IMR-90 (cell line): ENCODE measurements around the gene PCYOX1L. TPM values are rescaled to one million over a fixed set of nuclear protein-coding genes. Genes with fewer than 3 reads are reported as not detected.

Experiments
- ATAC-seq: fragments of 200-7000 bp; cut with Tn5 transposase; 2 replicates; pipeline ENCODE4 v1.9.1; 2020; ENCODE audit warnings: low read depth, mild to moderate bottlenecking, moderate library complexity
- BruUV-seq: library from RNA; stranded (reverse); fragments of 400-500 nt; replicated peaks from 2 replicates; lab custom pipeline; 2021; lab: Mats Ljungman, UMichigan
- CTCF ChIA-PET: fragments of 300-600 bp; formaldehyde crosslinking; extraction: SDS; loops from one replicate; lab custom pipeline; 2021; ENCODE audit warnings: antibody characterized with exemption; lab: Yijun Ruan, JAX
- POLR2A ChIA-PET: fragments of 300-600 bp; sonication (Branson Sonifier 250); formaldehyde crosslinking; loops from one replicate; lab custom pipeline; 2022; ENCODE audit warnings: antibody characterized with exemption; ENCODE audit not compliant: unreplicated experiment; lab: Charles Lee
- DNase-seq: peaks from one replicate; pipeline ENCODE4 v3.0.0; 2013
- H2AFZ ChIP-seq: replicated peaks from 2 replicates; pipeline ENCODE3; 2013; ENCODE audit warnings: low read length, mild to moderate bottlenecking; ENCODE audit not compliant: poor library complexity
- H2AK5ac ChIP-seq: 2 replicates; pipeline ENCODE4 v1.6.1; 2013; ENCODE audit warnings: low read depth, low read length, inconsistent platforms
- H2AK9ac ChIP-seq: replicated peaks from 2 replicates; pipeline ENCODE3; 2013; ENCODE audit warnings: mild to moderate bottlenecking, low read depth, low read length, moderate library complexity; ENCODE audit not compliant: poor library complexity
- H2BK120ac ChIP-seq: 2 replicates; pipeline ENCODE4 v1.6.1; 2013; ENCODE audit warnings: low read depth, low read length, inconsistent platforms
- H2BK15ac ChIP-seq: 3 replicates; pipeline ENCODE4 v1.6.1; 2013; ENCODE audit warnings: low read depth, low read length, inconsistent platforms
- H2BK20ac ChIP-seq: 2 replicates; pipeline ENCODE4 v1.6.1; 2013; ENCODE audit warnings: low read depth, mild to moderate bottlenecking, inconsistent platforms, low read length, moderate library complexity
- H2BK5ac ChIP-seq: 2 replicates; pipeline ENCODE4 v1.6.1; 2013; ENCODE audit warnings: mild to moderate bottlenecking, low read depth, low read length, inconsistent platforms; ENCODE audit not compliant: poor library complexity, severe bottlenecking
- H3K14ac ChIP-seq: replicated peaks from 2 replicates; pipeline ENCODE4 v1.6.1; 2013; ENCODE audit warnings: low read depth, low read length, inconsistent platforms
- H3K18ac ChIP-seq: 2 replicates; pipeline ENCODE4 v1.6.1; 2013; ENCODE audit warnings: low read depth, low read length, control low read depth
- H3K23ac ChIP-seq: 2 replicates; pipeline ENCODE4 v1.6.1; 2013; ENCODE audit warnings: low read depth, low read length, inconsistent platforms
- H3K27ac ChIP-seq: 2 replicates; pipeline ENCODE4 v1.5.1; 2013; ENCODE audit warnings: mild to moderate bottlenecking, control low read depth, low read length; ENCODE audit not compliant: insufficient read depth
- H3K27me3 ChIP-seq: 2 replicates; pipeline ENCODE4 v1.6.1; 2013; ENCODE audit warnings: low read length; ENCODE audit not compliant: control insufficient read depth, insufficient read depth
- H3K36me3 ChIP-seq: 2 replicates; pipeline ENCODE4 v1.6.1; 2013; ENCODE audit warnings: low read length, mixed read lengths; ENCODE audit not compliant: control insufficient read depth, insufficient read depth
- H3K4ac ChIP-seq: 2 replicates; pipeline ENCODE4 v1.6.1; 2013; ENCODE audit warnings: low read depth, low read length, inconsistent platforms
- H3K4me1 ChIP-seq: 2 replicates; pipeline ENCODE4 v1.6.1; 2013; ENCODE audit warnings: low read length, mixed read lengths; ENCODE audit not compliant: control insufficient read depth, insufficient read depth
- H3K4me2 ChIP-seq: 2 replicates; pipeline ENCODE4 v1.6.1; 2013; ENCODE audit warnings: low read depth, mild to moderate bottlenecking, control low read depth, low read length, moderate library complexity
- H3K4me3 ChIP-seq: 2 replicates; pipeline ENCODE4 v1.5.1; 2013; ENCODE audit warnings: low read depth, mild to moderate bottlenecking, control low read depth, low read length, moderate library complexity; ENCODE audit not compliant: insufficient read depth
- H3K56ac ChIP-seq: 2 replicates; pipeline ENCODE4 v1.6.1; 2013; ENCODE audit warnings: low read length, inconsistent platforms; ENCODE audit not compliant: insufficient read depth; ENCODE audit errors: extremely low read depth
- H3K79me1 ChIP-seq, 2 experiments: 2 replicates each; pipeline ENCODE4 v1.6.1; 2013; ENCODE audit warnings: low read length in 2 of 2, inconsistent platforms in 1 of 2, low read depth in 1 of 2
- H3K9ac ChIP-seq: 2 replicates; pipeline ENCODE4 v1.6.1; 2013; ENCODE audit warnings: low read depth, low read length, control low read depth
- H3K9me1 ChIP-seq: 2 replicates; pipeline ENCODE4 v1.6.1; 2013; ENCODE audit warnings: low read length, inconsistent platforms; ENCODE audit not compliant: insufficient read depth
- H3K9me3 ChIP-seq: 2 replicates; pipeline ENCODE4 v1.6.1; 2013; ENCODE audit warnings: low read length; ENCODE audit not compliant: control insufficient read depth, insufficient read depth
- H4K20me1 ChIP-seq: 2 replicates; pipeline ENCODE4 v1.6.1; 2013; ENCODE audit warnings: low read length, inconsistent platforms; ENCODE audit not compliant: insufficient read depth
- H4K5ac ChIP-seq: 2 replicates; pipeline ENCODE4 v1.6.1; 2013; ENCODE audit warnings: mild to moderate bottlenecking, low read depth, low read length, control low read depth
- H4K8ac ChIP-seq, 2 experiments: 2 replicates each; pipeline ENCODE4 v1.6.1; 2013; ENCODE audit warnings: low read depth in 2 of 2, low read length in 2 of 2, control low read depth in 1 of 2, inconsistent platforms in 1 of 2
- H4K91ac ChIP-seq: 2 replicates; pipeline ENCODE4 v1.6.1; 2013; ENCODE audit warnings: low read depth, low read length, inconsistent platforms; ENCODE audit not compliant: insufficient read depth
- FOS ChIP-seq: fragments of 150-350 bp; IDR thresholded peaks from 2 replicates; pipeline ENCODE4 v1.6.1; 2016; ENCODE audit warnings: low read depth, low read length
- RCOR1 ChIP-seq: IDR thresholded peaks from 2 replicates; pipeline ENCODE4 v1.6.1; 2012; ENCODE audit warnings: mild to moderate bottlenecking, low read length, improper control_type of control experiment; ENCODE audit not compliant: insufficient replicate concordance
- RFX5 ChIP-seq: IDR thresholded peaks from 2 replicates; pipeline ENCODE4 v1.8.0; 2012; ENCODE audit warnings: low read depth, mild to moderate bottlenecking, low read length, moderate library complexity
- SMC3 ChIP-seq: fragments of 150-350 bp; IDR thresholded peaks from 2 replicates; pipeline ENCODE4 v1.6.1; 2016; ENCODE audit warnings: low read depth, mild to moderate bottlenecking, antibody characterized with exemption, low read length, moderate library complexity
- WGBS, 2 experiments: methylation state at CpG; one replicate each; pipeline versions ENCODE4 v1.1.5 to v1.1.7; 2013; ENCODE audit warnings: missing lambda C conversion rate in 2 of 2; ENCODE audit not compliant: insufficient read length in 1 of 2; ENCODE audit errors: extremely low coverage in 2 of 2; 5-methylcytosine and 5-hydroxymethylcytosine counted together
- dilution Hi-C: fragments of 300-500 bp; cut with HindIII; formaldehyde crosslinking; loops from one replicate; pipeline ENCODE4 v1.14.3; 2018; ENCODE audit warnings: low sequenced_read_pairs; ENCODE audit not compliant: unreplicated experiment
- in situ Hi-C: fragments of 300-500 bp; cut with MboI; formaldehyde crosslinking; loops from 3 replicates; pipeline ENCODE4 v1.14.3; 2019; ENCODE audit warnings: low sequenced_read_pairs, inconsistent platforms, mixed read lengths
- intact Hi-C: fragments of 100-400 bp; cut with micrococcal nuclease; formaldehyde crosslinking; loops from 2 replicates; pipeline ENCODE4 v1.10.0; 2022
- polyA plus RNA-seq, 3 experiments: library from polyadenylated mRNA; depleted of rRNA; stranded (reverse); fragments of >200 nt; gene quantifications; 2 replicates each; pipeline ENCODE4 v1.2.3, GENCODE V29; 2012; ENCODE audit warnings: low replicate concordance in 1 of 3
- total RNA-seq: library from RNA; depleted of rRNA; stranded (reverse); fragments of >200 nt; gene quantifications from 2 replicates; pipeline ENCODE4 v1.2.3, GENCODE V29; 2012
- TF ChIP-seq, protein P1 (sequence below): fragments of 150-350 bp; IDR thresholded peaks from 2 replicates; pipeline ENCODE4 v1.6.1; 2017; ENCODE audit warnings: mild to moderate bottlenecking, antibody characterized with exemption, low read length, low read depth

The PCYOX1L gene
- total and polyA plus RNA-seq, 2 of the 4 experiments (the other 2 are of a cell fraction): 7.0 to 14.3 TPM

DNA sequence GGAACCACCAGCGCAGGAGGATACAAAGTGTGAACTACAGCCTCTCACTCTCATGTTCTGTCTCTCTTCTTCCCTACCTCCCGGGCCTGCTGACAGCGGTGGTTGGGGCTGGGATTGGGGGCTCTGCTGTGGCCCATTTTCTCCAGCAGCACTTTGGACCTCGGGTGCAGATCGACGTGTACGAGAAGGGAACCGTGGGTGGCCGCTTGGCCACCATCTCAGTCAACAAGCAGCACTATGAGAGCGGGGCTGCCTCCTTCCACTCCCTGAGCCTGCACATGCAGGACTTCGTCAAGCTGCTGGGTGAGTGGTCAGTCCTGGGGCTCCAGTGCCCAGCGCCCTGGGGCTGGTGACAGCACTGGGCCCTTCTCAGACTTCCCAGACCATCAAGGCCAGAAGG, 4.7 kb downstream of the PCYOX1L start:
- no peak for TF ChIP-seq FOS
- TF ChIP-seq RFX5: no peak
- no peak for TF ChIP-seq RCOR1
- TF ChIP-seq, protein P1, sequence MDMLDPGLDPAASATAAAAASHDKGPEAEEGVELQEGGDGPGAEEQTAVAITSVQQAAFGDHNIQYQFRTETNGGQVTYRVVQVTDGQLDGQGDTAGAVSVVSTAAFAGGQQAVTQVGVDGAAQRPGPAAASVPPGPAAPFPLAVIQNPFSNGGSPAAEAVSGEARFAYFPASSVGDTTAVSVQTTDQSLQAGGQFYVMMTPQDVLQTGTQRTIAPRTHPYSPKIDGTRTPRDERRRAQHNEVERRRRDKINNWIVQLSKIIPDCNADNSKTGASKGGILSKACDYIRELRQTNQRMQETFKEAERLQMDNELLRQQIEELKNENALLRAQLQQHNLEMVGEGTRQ: no peak
- no peak for TF ChIP-seq SMC3
- Histone ChIP-seq H2BK20ac (no peak overlapping the region), H3K4ac (no peak overlapping the region), H2AK5ac (no peak overlapping the region), H3K4me2 (no peak overlapping the region), H3K9ac (no peak overlapping the region), H4K20me1 (no peaks in the 10 kb centered on the region), H3K9me3 (no peaks in the 10 kb centered on the region), H2AK9ac (no peak overlapping the region), H3K4me3 (no peak overlapping the region), H4K5ac (no peak overlapping the region), H3K56ac (no peak overlapping the region), H3K79me1 (peaks cover 0 to 14% of the 10 kb centered on the region in 2 experiments; a peak in 1 of 4 replicates), H2BK15ac (no peak overlapping the region), H2AFZ (no peak overlapping the region), H2BK5ac (no peak overlapping the region), H4K91ac (no peak overlapping the region), H3K4me1 (no peaks in the 10 kb centered on the region), H3K27me3 (no peaks in the 10 kb centered on the region), H3K36me3 (no peaks in the 10 kb centered on the region), H3K9me1 (peaks cover under 1% of the 10 kb centered on the region), H3K18ac (no peak overlapping the region), H3K27ac (no peak overlapping the region), H3K23ac (no peak overlapping the region), H4K8ac (no peak overlapping the region), H3K14ac (no peak overlapping the region), H2BK120ac (no peak overlapping the region)
- 83% methylated on average over 4 of the region's 12 CpGs; no CpG with 5 or more reads in 1 of the 2 experiments for WGBS, 2 experiments
- BruUV-seq: no TSS peak
- no peak for ATAC-seq
- ChIA-PET CTCF (no interaction called here), POLR2A (no interaction called here)
- dilution Hi-C loops (no loop called here), intact Hi-C loops (no loop called here), in situ Hi-C loops (no loop called here)
- DNase-seq: no peak
